ENCODE data around the gene NSRP1. TPM values are rescaled to one million over a fixed set of nuclear protein-coding genes. Genes with fewer than 3 reads are reported as not detected.
A peak's percentile ranks its signal among the peaks of the same experiment; 100 is the strongest.

NSRP1 gene
- total and polyA plus RNA-seq, 2 of the 13 experiments (the other 11 are each of a cell fraction or from before 2014, with no cell fraction given), result 7.0 to 14.3 TPM

GRCh38 chr17:30176855-30177254 lies 60.2 kb downstream of the NSRP1 start (continued):
- no peak for TF ChIP-seq KIAA2018 (CRISPR knock-in tag; IDR thresholded peaks at IDR 0.05; ENCODE audit: borderline replicate concordance)
- TF ChIP-seq POLR2AphosphoS5 (IDR thresholded peaks at IDR 0.05; ENCODE audit: low read depth, low read length), result no peak

- DNase-seq (ENCODE audit: low spot score) (no peak), FAIRE-seq (no peak), ATAC-seq (no peak)
- peaks cover 4% of the 10 kb centered on the region; the same call in 1 of the 2 replicates for H3K4me1 ChIP-seq (ENCODE audit: insufficient read depth, low read length)
- H3K36me3 ChIP-seq (replicated peaks in 1 of 2; ENCODE audit: control insufficient read depth in 1 of 2, insufficient read depth in 2 of 2, low read length in 2 of 2), result peaks cover 0 to 29% of the 10 kb centered on the region in 2 experiments; a peak in 4 of 5 replicates
- H4K20me1 ChIP-seq (ENCODE audit: insufficient read depth, low read length), result no peaks in the 10 kb centered on the region
- no peak overlapping the region for H3K4me3 ChIP-seq (replicated peaks in 1 of 3; ENCODE audit: insufficient read depth in 1 of 3, low read depth in 2 of 3, low read length in 3 of 3)
- ChIA-PET POLR2A (no interaction called here), CTCF (ENCODE audit: low intra/inter-chr PET ratio, low total read pairs) (no interaction called here)
- no peaks in the 10 kb centered on the region for H3K79me2 ChIP-seq (ENCODE audit: insufficient read depth, low read length)
- WGBS (ENCODE audit: low lambda C conversion rate), result 96% methylated on average over 1 of the region's 1 CpG
- H3K9ac ChIP-seq (ENCODE audit: insufficient read depth, low read depth, low read length), result no peak overlapping the region
- no peak overlapping the region for H3K27ac ChIP-seq (ENCODE audit: extremely low read length, insufficient read depth, low read length)
- TF ChIP-seq MAFF (IDR thresholded peaks at IDR 0.05; ENCODE audit: low read depth, low read length) (peak; percentile 38; the same call in 1 of the 2 replicates), TFAP4 (IDR thresholded peaks at IDR 0.05; ENCODE audit: borderline replicate concordance, low read depth) (no peak), MAFK (conservative IDR thresholded peaks at IDR 0.05 in 1 of 2, IDR thresholded peaks at IDR 0.05 in 1 of 2; ENCODE audit: low read length in 2 of 2) (peak; percentile 16 to 58; a peak in 2 of 4 replicates), NR2F6 (IDR thresholded peaks at IDR 0.05) (no peak), NR2F6 (CRISPR knock-in tag; IDR thresholded peaks at IDR 0.05) (no peak), PCBP2 (optimal IDR thresholded peaks at IDR 0.05; ENCODE audit: low read depth, low read length, poor library complexity, severe bottlenecking) (no peak), PTBP1 (IDR thresholded peaks at IDR 0.05; ENCODE audit: low read depth, low read length, poor library complexity, severe bottlenecking) (no peak), HHEX (CRISPR knock-in tag; IDR thresholded peaks at IDR 0.05) (no peak), ZBTB7A (CRISPR knock-in tag; IDR thresholded peaks at IDR 0.05) (no peak), ZNF543 (CRISPR knock-in tag; IDR thresholded peaks at IDR 0.05) (no peak)
- no peaks in the 10 kb centered on the region for H3K27me3 ChIP-seq (ENCODE audit: control insufficient read depth in 1 of 2, insufficient read depth in 2 of 2, low read length in 2 of 2)
- no TSS peak for BruUV-seq (replicated peaks)
- H2AFZ ChIP-seq (ENCODE audit: low read length), result no peak overlapping the region
- in situ Hi-C loops (cut with HindIII; ENCODE audit: extremely low pct_ligation_motif_present, low pct_unique_long_range_greater_than_20kb), result no loop called here
- intact Hi-C loops (cut with micrococcal nuclease; ENCODE audit: unreplicated experiment), result no loop called here
- H3K9me3 ChIP-seq (ENCODE audit: low read length), result no peaks in the 10 kb centered on the region
- no peak overlapping the region for H3K4me2 ChIP-seq (ENCODE audit: low read depth, low read length)
These were observed 70.1 kb downstream of the NSRP1 start for GRCh38 chr17:30186761-30187160.

Data from HepG2 (cell line).